Peyer's patch (tissue), 4 donors: ENCODE results near the gene RGS11.

Experiments used
- CTCF ChIP-seq, 6 experiments: fragments of 450-650 bp in 4 of 6; fragments of 200-600 bp in 2 of 6; sonication (generic) in 1 of 6; IDR thresholded peaks; one replicate each; pipeline ENCODE4 v1.5.1; 2017 to 2019; ENCODE audit warnings: antibody characterized with exemption in 6 of 6, mild to moderate bottlenecking in 3 of 6, moderate library complexity in 1 of 6
- POLR2A ChIP-seq, 2 donors: fragments of 450-650 bp; IDR thresholded peaks; one replicate each; pipeline ENCODE4 v1.5.1; 2017; ENCODE audit warnings: antibody characterized with exemption in 2 of 2, mild to moderate bottlenecking in 2 of 2, moderate library complexity in 2 of 2

- TF ChIP-seq CTCF (IDR thresholded peaks at IDR 0.05) (no peak), POLR2A (IDR thresholded peaks at IDR 0.05) (no peak)
These were observed 25.5 kb upstream of the RGS11 start for GRCh38 chr16:301235-301634.
